22Rv1 (cell line): ENCODE measurements around the gene INPP5D.

Experiments
- CTCF ChIP-seq: fragments of 450-650 bp; IDR thresholded peaks from 2 replicates; pipeline ENCODE4 v1.5.1; 2017; ENCODE audit warnings: mild to moderate bottlenecking
- ZFX ChIP-seq: fragments of 450-650 bp; IDR thresholded peaks from 2 replicates; pipeline ENCODE4 v1.6.1; 2017; ENCODE audit warnings: antibody characterized with exemption, borderline replicate concordance

GRCh38 chr2:233085037-233085838, 25.1 kb downstream of the INPP5D start:
- TF ChIP-seq CTCF (no peak), ZFX (no peak)
